SW480 (cell line): ENCODE results near the gene DNER.

Experiments
- DNase-seq: peaks from one replicate; pipeline ENCODE4 v3.0.0-alpha.2; 2016; ENCODE audit warnings: low spot score

DNER gene

GRCh38 chr2:229434187-229434586 is 280.2 kb downstream of the DNER start:
- no peak for DNase-seq

GRCh38 chr2:229433351-229433750 is 281.0 kb downstream of the DNER start:
- DNase-seq = no peak

GRCh38 chr2:229431327-229431954 is 282.9 kb downstream of the DNER start:
- DNase-seq = peak; percentile 41

- no peak for DNase-seq
These were observed 284.8 kb downstream of the DNER start for GRCh38 chr2:229429589-229429988.

GRCh38 chr2:229426464-229426863 is 287.9 kb downstream of the DNER start:
- no peak for DNase-seq

GRCh38 chr2:229425598-229425997 is 288.8 kb downstream of the DNER start:
- no peak for DNase-seq

- DNase-seq = no peak
These were observed 292.3 kb downstream of the DNER start for GRCh38 chr2:229422063-229422462.

GRCh38 chr2:229419158-229419557 is 295.2 kb downstream of the DNER start:
- no peak for DNase-seq

- DNase-seq = no peak
These were observed 296.4 kb downstream of the DNER start for GRCh38 chr2:229417916-229418315.

- no peak for DNase-seq
These were observed 297.2 kb downstream of the DNER start for GRCh38 chr2:229417176-229417575.

- DNase-seq = no peak
These were observed 298.1 kb downstream of the DNER start for GRCh38 chr2:229416116-229416694.

GRCh38 chr2:229414631-229415030 is 299.7 kb downstream of the DNER start:
- no peak for DNase-seq

GRCh38 chr2:229412686-229413085 is 301.7 kb downstream of the DNER start:
- DNase-seq = no peak

GRCh38 chr2:229410946-229411345 is 303.4 kb downstream of the DNER start:
- DNase-seq = no peak

- DNase-seq = no peak
These were observed 304.1 kb downstream of the DNER start for GRCh38 chr2:229410264-229410663.

- no peak for DNase-seq
These were observed 304.6 kb downstream of the DNER start for GRCh38 chr2:229409751-229410181.

- DNase-seq = no peak
These were observed 305.4 kb downstream of the DNER start for GRCh38 chr2:229408962-229409361.

GRCh38 chr2:229408356-229408755 is 306.0 kb downstream of the DNER start:
- DNase-seq = peak; percentile 78

- DNase-seq = peak; percentile 70
These were observed 307.2 kb downstream of the DNER start for GRCh38 chr2:229407170-229407569.

GRCh38 chr2:229405796-229406195 is 308.6 kb downstream of the DNER start:
- no peak for DNase-seq

- DNase-seq = no peak
These were observed 311.1 kb downstream of the DNER start for GRCh38 chr2:229403296-229403695.

GRCh38 chr2:229401171-229401865 is 313.0 kb downstream of the DNER start:
- DNase-seq = no peak

- no peak for DNase-seq
These were observed 320.4 kb downstream of the DNER start for GRCh38 chr2:229393926-229394325.
